Chondrocyte (in vitro differentiated cells): ENCODE data around the gene HECA. TPM values are rescaled to one million over a fixed set of nuclear protein-coding genes. Genes with fewer than 3 reads are reported as not detected.
"Not testable (repeated sequence)": the region's sequence is repeated elsewhere in the genome, so short reads cannot be mapped to it uniquely, and the experiment has no call there.

ENCODE experiments used
- DNase-seq: peaks from one replicate; pipeline ENCODE4 v3.0.0; 2021; ENCODE audit warnings: mixed read lengths, low spot score
- H3K27ac Mint-ChIP-seq: one replicate; pipeline ENCODE4 v1.8.0; 2021; ENCODE audit warnings: mild to moderate bottlenecking, moderate library complexity, mixed read lengths; ENCODE audit not compliant: unreplicated experiment
- H3K27me3 Mint-ChIP-seq: 2 replicates; pipeline ENCODE4 v1.8.0; 2021; ENCODE audit warnings: low read depth, mixed read lengths
- H3K36me3 Mint-ChIP-seq: 2 replicates; pipeline ENCODE4 v1.8.0; 2021; ENCODE audit warnings: low read depth, mixed read lengths
- H3K4me1 Mint-ChIP-seq: 2 replicates; pipeline ENCODE4 v1.8.0; 2021; ENCODE audit warnings: low read depth, mild to moderate bottlenecking, mixed read lengths
- H3K4me3 Mint-ChIP-seq: one replicate; pipeline ENCODE4 v1.8.0; 2021; ENCODE audit warnings: mild to moderate bottlenecking, moderate library complexity, mixed read lengths; ENCODE audit not compliant: unreplicated experiment
- H3K9me3 Mint-ChIP-seq: 2 replicates; pipeline ENCODE4 v1.8.0; 2021; ENCODE audit warnings: low read depth, mixed read lengths
- total RNA-seq: library from RNA; stranded (reverse); gene quantifications from 3 replicates; pipeline ENCODE4 v1.2.1, GENCODE V29; 2021
- TF ChIP-seq, protein P1 (sequence below): fragments of 200-600 bp; sonication (generic); IDR thresholded peaks from 2 replicates; pipeline ENCODE4 v1.5.0; 2021; ENCODE audit warnings: antibody characterized with exemption, mild to moderate bottlenecking, moderate library complexity

HECA gene
- total RNA-seq, 1 donor from 2014 or later = 23.8 TPM

DNA sequence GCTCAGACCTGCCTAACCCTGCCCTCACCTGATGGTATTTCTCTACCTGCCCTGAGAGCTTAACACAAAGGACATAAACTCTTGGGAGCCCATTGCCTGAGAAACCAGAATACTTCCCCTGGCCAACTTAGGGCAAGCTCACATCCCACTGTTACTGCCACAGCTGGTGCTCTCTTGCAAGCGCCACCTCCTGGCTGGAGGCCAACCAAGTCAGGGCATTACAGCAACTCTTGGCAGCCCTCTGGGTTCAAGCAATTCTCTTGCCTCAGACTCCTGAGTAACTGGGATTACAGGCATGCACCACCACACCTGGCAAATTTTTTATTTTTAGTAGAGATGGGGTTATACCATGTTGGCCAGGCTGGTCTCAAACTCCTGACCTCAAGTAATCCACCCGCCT lies 70.1 kb downstream of the HECA start:
- peaks cover 46% of the 10 kb centered on the region for H3K9me3 Mint-ChIP-seq
- no peak overlapping the region for H3K4me3 Mint-ChIP-seq
- no peaks in the 10 kb centered on the region for H3K27me3 Mint-ChIP-seq
- TF ChIP-seq, protein P1, sequence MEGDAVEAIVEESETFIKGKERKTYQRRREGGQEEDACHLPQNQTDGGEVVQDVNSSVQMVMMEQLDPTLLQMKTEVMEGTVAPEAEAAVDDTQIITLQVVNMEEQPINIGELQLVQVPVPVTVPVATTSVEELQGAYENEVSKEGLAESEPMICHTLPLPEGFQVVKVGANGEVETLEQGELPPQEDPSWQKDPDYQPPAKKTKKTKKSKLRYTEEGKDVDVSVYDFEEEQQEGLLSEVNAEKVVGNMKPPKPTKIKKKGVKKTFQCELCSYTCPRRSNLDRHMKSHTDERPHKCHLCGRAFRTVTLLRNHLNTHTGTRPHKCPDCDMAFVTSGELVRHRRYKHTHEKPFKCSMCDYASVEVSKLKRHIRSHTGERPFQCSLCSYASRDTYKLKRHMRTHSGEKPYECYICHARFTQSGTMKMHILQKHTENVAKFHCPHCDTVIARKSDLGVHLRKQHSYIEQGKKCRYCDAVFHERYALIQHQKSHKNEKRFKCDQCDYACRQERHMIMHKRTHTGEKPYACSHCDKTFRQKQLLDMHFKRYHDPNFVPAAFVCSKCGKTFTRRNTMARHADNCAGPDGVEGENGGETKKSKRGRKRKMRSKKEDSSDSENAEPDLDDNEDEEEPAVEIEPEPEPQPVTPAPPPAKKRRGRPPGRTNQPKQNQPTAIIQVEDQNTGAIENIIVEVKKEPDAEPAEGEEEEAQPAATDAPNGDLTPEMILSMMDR = no peak
- no peak overlapping the region for H3K27ac Mint-ChIP-seq
- peaks cover 22% of the 10 kb centered on the region for H3K36me3 Mint-ChIP-seq
- no peak for DNase-seq
- no peaks in the 10 kb centered on the region for H3K4me1 Mint-ChIP-seq

GRCh38 chr6:139205843-139206242 lies 71.0 kb downstream of the HECA start:
- no peaks in the 10 kb centered on the region for H3K27me3 Mint-ChIP-seq
- no peak for DNase-seq
- no peaks in the 10 kb centered on the region for H3K4me1 Mint-ChIP-seq
- no peak overlapping the region for H3K27ac Mint-ChIP-seq
- H3K9me3 Mint-ChIP-seq = peaks cover 52% of the 10 kb centered on the region
- TF ChIP-seq, protein P1 = no peak
- H3K36me3 Mint-ChIP-seq = peaks cover 25% of the 10 kb centered on the region
- no peak overlapping the region for H3K4me3 Mint-ChIP-seq

DNA sequence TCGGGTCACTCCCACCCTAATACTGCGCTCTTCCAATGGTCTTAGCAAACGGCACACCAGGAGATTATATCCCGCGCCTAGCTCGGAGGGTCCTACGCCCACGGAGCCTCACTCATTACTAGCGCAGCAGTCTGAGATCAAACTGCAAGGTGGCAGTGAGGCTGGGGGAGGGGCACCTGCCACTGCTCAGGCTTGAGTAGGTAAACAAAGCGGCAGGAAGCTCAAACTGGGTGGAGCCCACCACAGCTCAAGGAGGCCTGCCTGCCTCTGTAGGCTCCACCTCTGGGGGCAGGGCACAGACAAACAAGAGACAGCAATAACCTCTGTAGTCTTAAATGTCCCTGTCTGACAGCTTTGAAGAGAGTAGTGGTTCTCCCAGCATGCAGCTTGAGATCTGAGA lies 75.9 kb downstream of the HECA start:
- not testable (repeated sequence) for H3K27me3 Mint-ChIP-seq, H3K27ac Mint-ChIP-seq, H3K4me1 Mint-ChIP-seq, H3K4me3 Mint-ChIP-seq, DNase-seq
- Mint-ChIP-seq H3K9me3 (peaks cover 47% of the 10 kb centered on the region), H3K36me3 (peaks cover 26% of the 10 kb centered on the region)

GRCh38 chr6:139212460-139212859 lies 77.6 kb downstream of the HECA start:
- not testable (repeated sequence) for H3K4me3 Mint-ChIP-seq
- H3K36me3 Mint-ChIP-seq = peaks cover 21% of the 10 kb centered on the region

GRCh38 chr6:139219271-139219729 lies 84.4 kb downstream of the HECA start:
- Mint-ChIP-seq H3K36me3 (no peaks in the 10 kb centered on the region), H3K4me1 (peaks cover 9% of the 10 kb centered on the region), H3K27me3 (no peaks in the 10 kb centered on the region), H3K4me3 (peak overlapping the region; percentile 56), H3K27ac (peak overlapping the region; percentile 86), H3K9me3 (peaks cover 4% of the 10 kb centered on the region)
- DNase-seq = no peak
- TF ChIP-seq, protein P1 = peak; percentile 93

More at GRCh38 chr6:139212460-139212859, 77.6 kb downstream of the HECA start:
- H3K4me1 Mint-ChIP-seq, H3K27ac Mint-ChIP-seq, DNase-seq, H3K27me3 Mint-ChIP-seq: not testable (repeated sequence)
- H3K9me3 Mint-ChIP-seq = peaks cover 35% of the 10 kb centered on the region

DNA sequence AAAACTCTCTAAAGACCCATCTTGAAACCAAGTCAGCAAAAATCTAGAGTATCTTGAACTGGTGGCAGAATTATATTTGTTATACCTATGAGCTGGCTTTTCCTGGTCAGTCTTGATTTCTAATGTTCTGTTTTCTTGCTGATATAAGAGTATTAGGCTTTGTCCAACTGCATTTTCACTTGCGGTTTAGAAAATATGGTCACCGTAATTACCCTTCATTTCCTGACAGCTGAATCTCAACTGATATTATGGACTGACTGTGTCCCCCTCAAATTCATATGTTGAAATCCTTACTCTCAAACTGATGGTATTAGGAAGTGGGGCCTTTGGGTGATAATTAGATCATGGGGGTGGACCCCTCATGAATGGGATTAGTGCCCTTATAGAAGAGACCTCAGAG lies 84.9 kb downstream of the HECA start:
- Mint-ChIP-seq H3K9me3 (peaks cover 4% of the 10 kb centered on the region), H3K27ac (peak overlapping the region; percentile 86), H3K36me3 (no peaks in the 10 kb centered on the region), H3K27me3 (no peaks in the 10 kb centered on the region), H3K4me3 (no peak overlapping the region), H3K4me1 (peaks cover 9% of the 10 kb centered on the region)
- no peak for DNase-seq
- TF ChIP-seq, protein P1 = no peak

GRCh38 chr6:139228387-139228786 lies 93.5 kb downstream of the HECA start:
- not testable (repeated sequence) for H3K27me3 Mint-ChIP-seq, H3K4me3 Mint-ChIP-seq, H3K36me3 Mint-ChIP-seq, DNase-seq, H3K4me1 Mint-ChIP-seq, H3K27ac Mint-ChIP-seq, H3K9me3 Mint-ChIP-seq
